HG03103 (cell line): ENCODE data around the gene ANKZF1.

ENCODE experiments used
- ATAC-seq: cut with Tn5 transposase; IDR thresholded peaks from one replicate; pipeline ENCODE4 v1.9.1; 2021; ENCODE audit warnings: low read depth; ENCODE audit not compliant: unreplicated experiment

ANKZF1 gene

DNA sequence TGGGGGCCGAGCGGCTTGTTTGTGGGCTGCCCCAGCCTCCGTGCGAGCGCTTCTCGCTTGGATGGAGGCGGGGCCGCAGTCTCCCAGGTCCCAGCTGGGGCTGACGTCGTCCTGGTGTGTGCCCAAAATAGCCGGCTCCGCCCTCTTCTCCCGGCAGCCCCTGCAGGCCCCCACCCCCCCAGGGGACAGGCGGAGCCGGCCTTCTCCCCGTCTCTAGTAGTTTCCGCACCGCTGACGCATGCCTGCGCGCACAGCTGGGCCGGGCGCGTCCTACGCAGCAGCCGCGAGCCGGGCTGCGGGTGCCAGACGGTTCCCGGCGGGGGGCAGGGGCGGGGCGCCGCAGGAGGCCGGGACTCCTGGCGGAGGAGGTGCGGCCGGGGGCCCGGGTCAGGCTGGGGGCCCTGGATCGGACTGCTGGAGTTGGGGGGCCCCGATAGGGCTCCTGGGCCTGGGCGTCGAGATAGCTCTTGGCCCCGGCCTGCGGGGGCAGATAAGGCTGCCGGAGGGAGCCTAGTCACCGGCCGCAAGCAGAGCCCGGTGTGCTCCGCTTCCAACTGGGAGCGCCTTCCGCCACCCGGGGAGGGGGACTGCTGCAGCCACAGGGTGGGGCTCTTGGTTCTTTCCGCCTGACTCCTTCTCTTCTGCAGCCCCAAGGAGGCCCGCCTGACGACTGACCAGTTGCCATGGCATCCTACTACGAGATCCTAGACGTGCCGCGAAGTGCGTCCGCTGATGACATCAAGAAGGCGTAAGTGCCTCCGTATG, 49.7 kb downstream of the ANKZF1 start, which contains the start of gene DNAJB2:
Gene DNAJB2, plus strand, starts transcription at position 216 of the 765 bp plus-strand sequence. Its CDS starts 468 bp downstream, at position 684.
- peak; percentile 78 for ATAC-seq

DNA sequence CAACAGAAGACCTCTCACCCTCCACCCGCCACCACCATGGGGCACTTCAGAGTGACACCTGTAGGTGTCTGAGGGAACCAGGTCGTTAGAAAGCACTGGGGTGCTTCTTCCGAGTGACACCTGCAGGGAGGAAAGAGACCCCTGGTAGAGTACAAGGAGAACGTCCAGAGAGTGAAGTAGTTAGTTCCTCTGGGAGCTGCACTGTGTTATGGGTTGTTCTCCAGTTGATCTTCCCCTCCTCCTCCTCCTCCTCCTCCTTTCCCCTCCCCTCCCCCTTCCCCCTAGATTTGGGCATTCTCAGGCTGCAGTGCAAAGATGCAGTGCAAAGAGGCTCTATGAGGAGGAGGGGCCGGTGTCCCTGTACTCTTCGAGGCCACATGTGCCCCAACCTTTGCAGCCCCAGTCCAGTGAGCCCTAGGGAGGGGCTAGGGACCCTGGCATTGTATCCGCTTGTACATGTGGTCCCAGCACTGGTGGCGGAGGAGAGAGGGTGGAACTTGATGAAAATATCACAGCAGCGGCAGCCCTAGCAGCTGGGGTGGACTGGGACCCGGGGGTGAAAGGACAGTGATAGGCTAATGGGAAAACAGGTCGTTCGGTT, 50.4 kb downstream of the ANKZF1 start:
- ATAC-seq = no peak

DNA sequence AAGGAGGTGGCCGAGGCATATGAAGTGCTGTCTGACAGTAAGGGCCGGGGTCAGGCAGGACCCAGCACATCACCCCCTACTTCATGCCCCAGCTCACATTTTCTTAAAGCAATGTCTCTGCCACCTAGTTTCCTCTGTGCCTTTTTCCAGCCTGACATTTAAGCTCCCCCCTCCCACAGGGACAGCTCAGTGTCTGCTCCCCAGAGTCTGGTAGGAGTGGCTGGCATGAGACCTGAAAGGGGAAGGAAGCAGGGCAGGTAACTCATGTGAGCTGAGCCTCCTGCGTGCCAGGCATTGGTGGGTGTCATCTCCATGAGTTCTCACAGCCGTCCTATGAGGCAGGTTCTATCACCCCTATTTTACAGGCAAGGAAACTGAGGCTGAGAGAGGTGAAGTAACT, 51.0 kb downstream of the ANKZF1 start:
- no peak for ATAC-seq

DNA sequence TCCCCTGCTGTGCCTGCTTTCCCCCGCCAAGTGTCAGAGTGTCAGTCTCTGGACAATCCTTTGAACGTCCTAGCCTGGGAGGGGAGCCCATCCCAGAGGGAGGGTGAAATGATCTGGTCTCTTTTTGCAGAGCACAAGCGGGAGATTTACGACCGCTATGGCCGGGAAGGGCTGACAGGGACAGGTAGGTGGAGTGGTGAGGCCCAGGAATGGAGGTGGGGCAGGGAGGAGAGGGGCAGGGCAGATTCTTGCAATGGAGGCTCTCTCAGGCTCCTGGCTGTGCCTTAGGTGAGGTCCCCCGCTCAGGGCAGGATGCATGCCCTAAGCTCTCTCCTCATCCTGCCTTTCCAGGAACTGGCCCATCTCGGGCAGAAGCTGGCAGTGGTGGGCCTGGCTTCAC, 52.0 kb downstream of the ANKZF1 start:
- no peak for ATAC-seq

DNA sequence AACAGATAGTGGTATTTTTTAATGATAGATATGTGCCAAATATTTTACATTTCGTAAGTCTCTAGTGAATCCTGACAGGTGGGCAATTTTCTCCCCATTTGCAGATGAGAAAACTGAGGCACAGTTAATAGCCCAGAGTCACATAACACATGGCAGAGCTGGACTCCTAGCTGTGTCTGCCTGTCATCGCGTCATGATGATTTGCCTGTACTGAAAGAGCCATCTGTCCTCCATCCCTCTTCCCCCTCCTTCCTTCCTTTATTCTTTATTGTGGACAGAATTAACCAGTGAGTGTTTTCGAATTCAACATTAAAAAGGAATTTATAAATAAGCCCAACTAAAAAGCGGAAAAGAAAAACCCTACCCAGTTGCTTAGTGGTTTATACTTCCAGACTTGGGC, 52.8 kb downstream of the ANKZF1 start:
- no peak for ATAC-seq

DNA sequence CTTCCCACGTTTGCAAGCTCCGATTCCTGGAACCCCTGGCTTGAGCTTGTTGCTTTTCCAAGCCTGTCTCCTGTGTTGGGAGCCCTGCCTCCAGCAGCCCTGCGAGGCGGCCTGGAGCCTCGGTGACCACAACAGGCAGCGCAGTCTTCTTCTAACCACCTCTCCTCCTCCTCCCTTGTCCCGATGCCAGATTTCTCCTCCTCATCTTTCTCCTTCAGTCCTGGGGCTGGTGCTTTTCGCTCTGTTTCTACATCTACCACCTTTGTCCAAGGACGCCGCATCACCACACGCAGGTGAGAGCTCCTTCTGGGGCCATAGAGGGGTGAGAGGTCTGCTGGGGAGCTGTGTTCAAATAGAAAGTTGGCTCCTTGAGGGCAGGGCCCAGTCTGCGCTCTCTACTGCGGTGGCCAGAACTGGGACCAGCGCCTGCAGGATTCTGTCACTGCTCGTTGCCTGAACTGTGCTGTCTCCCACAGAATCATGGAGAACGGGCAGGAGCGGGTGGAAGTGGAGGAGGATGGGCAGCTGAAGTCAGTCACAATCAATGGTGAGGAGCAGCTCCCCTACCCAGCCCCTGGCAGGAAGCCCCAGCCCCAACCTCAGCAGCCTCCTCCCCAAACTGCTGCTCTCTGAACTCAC, 53.5 kb downstream of the ANKZF1 start:
- ATAC-seq = no peak

DNA sequence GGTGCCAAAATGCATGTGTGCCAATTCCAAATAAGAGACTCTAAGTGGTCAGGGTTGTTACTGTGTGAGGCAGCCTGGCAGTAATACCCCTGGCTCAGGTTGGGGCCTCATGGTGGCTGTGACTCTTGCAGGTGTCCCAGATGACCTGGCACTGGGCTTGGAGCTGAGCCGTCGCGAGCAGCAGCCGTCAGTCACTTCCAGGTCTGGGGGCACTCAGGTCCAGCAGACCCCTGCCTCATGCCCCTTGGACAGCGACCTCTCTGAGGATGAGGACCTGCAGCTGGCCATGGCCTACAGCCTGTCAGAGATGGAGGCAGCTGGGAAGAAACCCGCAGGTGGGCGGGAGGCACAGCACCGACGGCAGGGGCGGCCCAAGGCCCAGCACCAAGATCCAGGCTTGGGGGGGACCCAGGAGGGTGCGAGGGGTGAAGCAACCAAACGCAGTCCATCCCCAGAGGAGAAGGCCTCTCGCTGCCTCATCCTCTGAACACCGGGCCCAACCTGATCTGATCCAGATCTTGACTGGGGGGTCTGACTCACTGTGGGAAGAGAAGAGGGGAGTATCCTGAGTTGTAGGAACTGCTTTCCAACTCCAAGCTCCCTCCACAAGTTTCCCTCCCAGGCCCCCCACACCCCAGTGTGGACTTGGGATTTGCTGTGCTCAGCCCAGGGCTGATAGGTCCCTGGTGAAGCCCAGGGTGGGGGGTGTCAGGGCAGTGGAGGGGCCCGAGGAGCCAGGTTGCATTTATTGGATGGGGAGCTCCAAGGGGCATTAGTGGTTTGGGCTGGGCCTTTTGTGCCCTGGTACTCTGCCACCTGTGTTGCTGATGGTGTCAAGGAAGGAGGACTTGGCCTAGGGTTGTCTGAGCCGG, 55.1 kb downstream of the ANKZF1 start:
- ATAC-seq = no peak

DNA sequence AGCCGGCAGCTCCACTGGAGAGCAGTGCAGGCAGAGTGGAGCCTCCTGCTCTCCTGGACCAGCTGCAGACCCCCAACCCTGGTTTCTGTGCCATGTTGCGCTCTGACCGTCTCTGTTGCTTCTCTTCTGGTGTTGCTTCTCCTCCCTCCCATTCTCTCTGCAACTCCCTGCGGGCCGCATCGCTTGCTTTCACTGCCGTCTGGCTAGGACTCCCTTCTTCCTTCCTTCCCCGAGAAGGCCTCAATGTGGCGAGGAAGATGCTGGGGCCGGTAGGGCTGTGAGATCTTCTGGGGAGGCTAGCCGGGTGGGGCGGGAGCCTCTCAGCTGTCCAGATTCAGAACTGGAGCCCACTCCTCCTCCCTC, 55.7 kb downstream of the ANKZF1 start:
- ATAC-seq = no peak

DNA sequence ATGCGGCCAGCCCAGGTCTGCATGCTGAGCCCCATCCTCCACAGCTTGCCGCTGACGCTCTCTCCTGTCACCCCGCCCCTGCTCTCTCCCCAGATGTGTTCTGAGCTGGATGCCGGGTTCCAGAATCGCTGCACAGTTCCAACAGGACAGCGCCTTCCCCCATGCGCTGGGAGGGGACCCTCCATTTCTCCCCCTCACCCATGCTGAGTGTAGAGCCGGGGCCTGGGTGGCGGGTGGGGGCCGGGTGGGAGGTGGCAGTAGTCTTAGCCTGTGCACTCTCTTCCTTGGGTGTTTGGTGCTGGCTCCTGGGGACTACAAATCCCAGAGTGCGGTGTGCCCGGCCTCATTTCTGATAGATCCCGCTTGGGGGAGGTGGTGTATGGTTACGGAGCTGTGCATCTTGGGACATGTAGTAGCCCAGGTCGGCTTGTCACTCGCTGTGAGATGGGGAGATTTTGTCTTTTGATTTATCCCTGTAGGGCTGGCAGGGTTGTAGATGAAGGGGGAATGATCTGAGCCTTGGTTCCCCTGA, 56.4 kb downstream of the ANKZF1 start:
- ATAC-seq = no peak
